ENCODE data around the gene OR2AE1. TPM values are rescaled to one million over a fixed set of nuclear protein-coding genes. Genes with fewer than 3 reads are reported as not detected.

The OR2AE1 gene
- total and polyA plus RNA-seq, 9 of the 15 experiments (the other 6 are each of a cell fraction or from before 2014, with no cell fraction given): 0.27 TPM; not detected in 8

GRCh38 chr7:99839287-99840021 lies 37.4 kb downstream of the OR2AE1 start:
- POLR2A ChIA-PET: interaction anchor here (0.6 to 3.3 kb wide), 7 partner anchors 9 to 540 kb away, joined by 3 to 15 read pairs (median 3); no protein-coding TSS in a partner anchor

More at GRCh38 chr7:99839287-99840021, 37.4 kb downstream of the OR2AE1 start:
- no peak overlapping the region for H3K4me3 ChIP-seq
- DNase-seq (ENCODE audit: extremely low read depth in 1 of 4, low spot score in 3 of 4) (no peak), ATAC-seq (no peak), FAIRE-seq (no peak)
- no peaks in the 10 kb centered on the region for H3K9me3 ChIP-seq (replicated peaks; ENCODE audit: control insufficient read depth, insufficient read depth, low read depth, low read length)
- H2AFZ ChIP-seq (ENCODE audit: low read depth, low read length): 0 out of 2 replicates have a peak overlapping the region, but pooled peaks have one; percentile 3
- H3K9me1 ChIP-seq (ENCODE audit: control insufficient read depth, insufficient read depth, low read length): no peaks in the 10 kb centered on the region
- BruUV-seq (replicated peaks): no TSS peak
- H3K4me1 ChIP-seq (replicated peaks in 1 of 2; ENCODE audit: control insufficient read depth in 2 of 2, insufficient read depth in 2 of 2, low read length in 2 of 2): peaks cover 1 to 38% of the 10 kb centered on the region in 2 experiments
- H3K27ac ChIP-seq (ENCODE audit: extremely low read depth, low read depth, low read length): no peak overlapping the region
- intact Hi-C loops (cut with micrococcal nuclease): no loop called here
- 31% methylated on average over 7 of the region's 7 CpGs for whole genome bisulfite sequencing (ENCODE audit: insufficient coverage, low coverage, missing lambda C conversion rate)
- H3K4me2 ChIP-seq (ENCODE audit: insufficient read depth, low read length): no peak overlapping the region
- no peaks in the 10 kb centered on the region for H3K27me3 ChIP-seq (ENCODE audit: control insufficient read depth in 2 of 2, insufficient read depth in 2 of 2, low read length in 2 of 2)
- TF ChIP-seq THRA (IDR thresholded peaks at IDR 0.05) (no peak), HMG20A (CRISPR knock-in tag; conservative IDR thresholded peaks at IDR 0.05) (no peak), FOXK2 (conservative IDR thresholded peaks at IDR 0.05 in 1 of 2, IDR thresholded peaks at IDR 0.05 in 1 of 2; ENCODE audit: low read depth in 2 of 2) (no peak), TFE3 (CRISPR knock-in tag; IDR thresholded peaks at IDR 0.05) (no peak), BRF1 (IDR thresholded peaks at IDR 0.05; ENCODE audit: borderline replicate concordance, extremely low read depth, insufficient read length) (no peak), ZNF512 (tag; IDR thresholded peaks at IDR 0.05) (no peak), RBM39 (optimal IDR thresholded peaks at IDR 0.05; ENCODE audit: low read depth, low read length) (no peak), ARID1B (IDR thresholded peaks at IDR 0.05) (no peak)
- no peaks in the 10 kb centered on the region for H4K20me1 ChIP-seq (replicated peaks; ENCODE audit: control insufficient read depth, insufficient read depth, low read length)
- no peaks in the 10 kb centered on the region for H3K36me3 ChIP-seq (ENCODE audit: control insufficient read depth, insufficient read depth, low read length)
- CTCF ChIA-PET (ENCODE audit: low intra/inter-chr PET ratio): interaction anchor here (2.5 kb wide), 1 partner anchor 207 kb away, joined by 5 read pairs; no protein-coding TSS in a partner anchor
- in situ Hi-C loops (cut with MboI): loop anchor here (5.0 kb wide), 1 partner anchor 52 kb away; no protein-coding TSS in a partner anchor
- no peaks in the 10 kb centered on the region for H3K79me2 ChIP-seq (ENCODE audit: control insufficient read depth, insufficient read depth, low read length)
- H3K9ac ChIP-seq (ENCODE audit: insufficient read depth in 1 of 2, low read depth in 2 of 2, low read length in 2 of 2): no peak overlapping the region

Measured in K562 (cell line).